SU-DHL-6 (cell line): ENCODE measurements around the gene ADD3.
A peak's percentile ranks its signal among the peaks of the same experiment; 100 is the strongest.

Experiments
- EZH2phosphoT487 ChIP-seq: fragments of 200-600 bp; sonication (generic), shearing (Covaris generic); conservative IDR thresholded peaks from 2 replicates; pipeline ENCODE4 v1.6.1; 2018; ENCODE audit warnings: mild to moderate bottlenecking, antibody characterized with exemption, low read length, moderate library complexity, mixed read lengths
- TF ChIP-seq, protein P1 (sequence below): fragments of 200-600 bp; sonication (generic); IDR thresholded peaks from one replicate; pipeline ENCODE4 v1.5.1; 2017; ENCODE audit warnings: antibody characterized with exemption, mild to moderate bottlenecking, low read length, moderate library complexity; ENCODE audit not compliant: insufficient read depth, poor library complexity, severe bottlenecking

- TF ChIP-seq, protein P1, sequence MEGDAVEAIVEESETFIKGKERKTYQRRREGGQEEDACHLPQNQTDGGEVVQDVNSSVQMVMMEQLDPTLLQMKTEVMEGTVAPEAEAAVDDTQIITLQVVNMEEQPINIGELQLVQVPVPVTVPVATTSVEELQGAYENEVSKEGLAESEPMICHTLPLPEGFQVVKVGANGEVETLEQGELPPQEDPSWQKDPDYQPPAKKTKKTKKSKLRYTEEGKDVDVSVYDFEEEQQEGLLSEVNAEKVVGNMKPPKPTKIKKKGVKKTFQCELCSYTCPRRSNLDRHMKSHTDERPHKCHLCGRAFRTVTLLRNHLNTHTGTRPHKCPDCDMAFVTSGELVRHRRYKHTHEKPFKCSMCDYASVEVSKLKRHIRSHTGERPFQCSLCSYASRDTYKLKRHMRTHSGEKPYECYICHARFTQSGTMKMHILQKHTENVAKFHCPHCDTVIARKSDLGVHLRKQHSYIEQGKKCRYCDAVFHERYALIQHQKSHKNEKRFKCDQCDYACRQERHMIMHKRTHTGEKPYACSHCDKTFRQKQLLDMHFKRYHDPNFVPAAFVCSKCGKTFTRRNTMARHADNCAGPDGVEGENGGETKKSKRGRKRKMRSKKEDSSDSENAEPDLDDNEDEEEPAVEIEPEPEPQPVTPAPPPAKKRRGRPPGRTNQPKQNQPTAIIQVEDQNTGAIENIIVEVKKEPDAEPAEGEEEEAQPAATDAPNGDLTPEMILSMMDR = peak; percentile 61
- no peak for TF ChIP-seq EZH2phosphoT487
Observed at GRCh38 chr10:110137142-110137545, 129.4 kb downstream of the ADD3 start.
